ENCODE results near the gene FADD.

Gene FADD

DNA sequence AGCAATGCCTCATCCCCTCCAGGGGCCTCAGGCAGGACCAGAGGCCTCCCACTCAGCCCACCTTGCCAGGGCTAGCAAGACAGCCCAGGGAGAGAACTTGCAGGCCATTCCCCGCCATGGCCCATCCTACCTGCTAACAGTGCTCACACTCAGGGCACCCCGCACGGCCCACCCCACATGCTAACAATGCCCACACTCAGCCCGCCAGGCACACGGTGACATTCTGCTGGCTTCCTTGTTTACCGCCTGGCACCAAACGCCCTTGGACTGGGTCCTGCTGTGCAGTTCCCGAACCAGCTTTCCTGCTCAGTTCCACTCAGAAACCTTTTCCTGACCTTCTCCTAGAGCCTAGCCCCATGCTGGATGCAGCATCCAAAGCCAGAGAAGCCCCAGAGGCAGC is 33.5 kb upstream of the FADD start:
- no peaks in the 10 kb centered on the region for H3K9me3 ChIP-seq (ENCODE audit: insufficient read depth, low read length)
- no peak overlapping the region for H3K9ac ChIP-seq (ENCODE audit: low read length)
- no peaks in the 10 kb centered on the region for H3K27me3 ChIP-seq (ENCODE audit: low read length)
- no peaks in the 10 kb centered on the region for H3K79me2 ChIP-seq (ENCODE audit: insufficient read depth, low read length)
- TF ChIP-seq, protein P1, sequence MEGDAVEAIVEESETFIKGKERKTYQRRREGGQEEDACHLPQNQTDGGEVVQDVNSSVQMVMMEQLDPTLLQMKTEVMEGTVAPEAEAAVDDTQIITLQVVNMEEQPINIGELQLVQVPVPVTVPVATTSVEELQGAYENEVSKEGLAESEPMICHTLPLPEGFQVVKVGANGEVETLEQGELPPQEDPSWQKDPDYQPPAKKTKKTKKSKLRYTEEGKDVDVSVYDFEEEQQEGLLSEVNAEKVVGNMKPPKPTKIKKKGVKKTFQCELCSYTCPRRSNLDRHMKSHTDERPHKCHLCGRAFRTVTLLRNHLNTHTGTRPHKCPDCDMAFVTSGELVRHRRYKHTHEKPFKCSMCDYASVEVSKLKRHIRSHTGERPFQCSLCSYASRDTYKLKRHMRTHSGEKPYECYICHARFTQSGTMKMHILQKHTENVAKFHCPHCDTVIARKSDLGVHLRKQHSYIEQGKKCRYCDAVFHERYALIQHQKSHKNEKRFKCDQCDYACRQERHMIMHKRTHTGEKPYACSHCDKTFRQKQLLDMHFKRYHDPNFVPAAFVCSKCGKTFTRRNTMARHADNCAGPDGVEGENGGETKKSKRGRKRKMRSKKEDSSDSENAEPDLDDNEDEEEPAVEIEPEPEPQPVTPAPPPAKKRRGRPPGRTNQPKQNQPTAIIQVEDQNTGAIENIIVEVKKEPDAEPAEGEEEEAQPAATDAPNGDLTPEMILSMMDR (IDR thresholded peaks at IDR 0.05; ENCODE audit: insufficient read depth, low read length, poor library complexity, severe bottlenecking): no peak
- no peak for TF ChIP-seq EZH2phosphoT487 (conservative IDR thresholded peaks at IDR 0.05; ENCODE audit: low read length)
- no peak overlapping the region for H2AFZ ChIP-seq (ENCODE audit: low read depth, low read length, severe bottlenecking)
- no peak overlapping the region for H3K27ac ChIP-seq (ENCODE audit: low read depth, low read length)
- H3F3A ChIP-seq (ENCODE audit: insufficient read depth): no peaks in the 10 kb centered on the region
- no peak overlapping the region for H3K4me2 ChIP-seq (ENCODE audit: low read depth, low read length, poor library complexity, severe bottlenecking)
- H4K20me1 ChIP-seq (ENCODE audit: low read depth, low read length): no peaks in the 10 kb centered on the region
- H3K36me3 ChIP-seq (ENCODE audit: low read length): no peaks in the 10 kb centered on the region
- no peak overlapping the region for H3K4me3 ChIP-seq (ENCODE audit: insufficient read depth, low read length, poor library complexity, severe bottlenecking)
- no peaks in the 10 kb centered on the region for H3K9me2 ChIP-seq (replicated peaks; ENCODE audit: insufficient read depth, low read length)

- Histone ChIP-seq H3K27ac (ENCODE audit: low read depth, low read length) (no peak overlapping the region), H2AFZ (ENCODE audit: low read depth, low read length, severe bottlenecking) (no peak overlapping the region), H3K4me3 (ENCODE audit: insufficient read depth, low read length, poor library complexity, severe bottlenecking) (no peak overlapping the region), H3K27me3 (ENCODE audit: low read length) (no peaks in the 10 kb centered on the region), H3K9ac (ENCODE audit: low read length) (no peak overlapping the region), H3K79me2 (ENCODE audit: insufficient read depth, low read length) (no peaks in the 10 kb centered on the region), H3K4me2 (ENCODE audit: low read depth, low read length, poor library complexity, severe bottlenecking) (no peak overlapping the region), H3K36me3 (ENCODE audit: low read length) (no peaks in the 10 kb centered on the region), H3K9me2 (replicated peaks; ENCODE audit: insufficient read depth, low read length) (no peaks in the 10 kb centered on the region), H4K20me1 (ENCODE audit: low read depth, low read length) (no peaks in the 10 kb centered on the region), H3K9me3 (ENCODE audit: insufficient read depth, low read length) (no peaks in the 10 kb centered on the region), H3F3A (ENCODE audit: insufficient read depth) (no peaks in the 10 kb centered on the region)
- TF ChIP-seq, protein P1 (IDR thresholded peaks at IDR 0.05; ENCODE audit: insufficient read depth, low read length, poor library complexity, severe bottlenecking): no peak
- TF ChIP-seq EZH2phosphoT487 (conservative IDR thresholded peaks at IDR 0.05; ENCODE audit: low read length): no peak
Measured at GRCh38 chr11:70170596-70171210, 32.4 kb upstream of the FADD start.

- no peaks in the 10 kb centered on the region for H3K27me3 ChIP-seq (ENCODE audit: low read length)
- TF ChIP-seq EZH2phosphoT487 (conservative IDR thresholded peaks at IDR 0.05; ENCODE audit: low read length): no peak
- TF ChIP-seq, protein P1 (IDR thresholded peaks at IDR 0.05; ENCODE audit: insufficient read depth, low read length, poor library complexity, severe bottlenecking): no peak
Measured at GRCh38 chr11:70173018-70173417, 30.1 kb upstream of the FADD start.

More at GRCh38 chr11:70173018-70173417, 30.1 kb upstream of the FADD start:
- Histone ChIP-seq H3K36me3 (ENCODE audit: low read length) (no peaks in the 10 kb centered on the region), H3K79me2 (ENCODE audit: insufficient read depth, low read length) (no peaks in the 10 kb centered on the region), H3F3A (ENCODE audit: insufficient read depth) (no peaks in the 10 kb centered on the region), H3K27ac (ENCODE audit: low read depth, low read length) (no peak overlapping the region), H3K4me3 (ENCODE audit: insufficient read depth, low read length, poor library complexity, severe bottlenecking) (no peak overlapping the region), H3K9me2 (replicated peaks; ENCODE audit: insufficient read depth, low read length) (no peaks in the 10 kb centered on the region), H3K9ac (ENCODE audit: low read length) (no peak overlapping the region), H2AFZ (ENCODE audit: low read depth, low read length, severe bottlenecking) (no peak overlapping the region), H4K20me1 (ENCODE audit: low read depth, low read length) (no peaks in the 10 kb centered on the region), H3K9me3 (ENCODE audit: insufficient read depth, low read length) (no peaks in the 10 kb centered on the region), H3K4me2 (ENCODE audit: low read depth, low read length, poor library complexity, severe bottlenecking) (no peak overlapping the region)
